HCT116 (cell line): ENCODE results near the gene IER5L. TPM values are rescaled to one million over a fixed set of nuclear protein-coding genes. Genes with fewer than 3 reads are reported as not detected.

Experiments
- ATAC-seq: fragments of 200-7000 bp; cut with Tn5 transposase; 2 replicates; pipeline ENCODE4 v1.9.1; 2020; ENCODE audit warnings: mild to moderate bottlenecking, moderate library complexity
- BruUV-seq: library from RNA; stranded (reverse); fragments of 400-500 nt; replicated peaks from 2 replicates; lab custom pipeline; 2021; lab: Mats Ljungman, UMichigan
- CTCF ChIA-PET: fragments of 300-600 bp; sonication (Branson Sonifier 250); formaldehyde crosslinking; loops from one replicate; lab custom pipeline; 2021; ENCODE audit warnings: antibody characterized with exemption; lab: Charles Lee
- POLR2A ChIA-PET: fragments of 300-600, 350-600 bp; sonication (Branson Sonifier 250); formaldehyde crosslinking; loops from one replicate; lab custom pipeline; 2021; ENCODE audit warnings: antibody characterized with exemption; lab: Charles Lee
- RAD21 ChIA-PET, 2 experiments: fragments of 300-600 bp; sonication (Branson Sonifier 250); formaldehyde crosslinking; loops; one replicate each; lab custom pipeline; 2023; ENCODE audit warnings: low total read pairs in 2 of 2; ENCODE audit not compliant: uncharacterized antibody in 2 of 2, unreplicated experiment in 2 of 2, low non-redundant PET in 1 of 2; lab: Charles Lee
- DNase-seq: peaks from one replicate; pipeline ENCODE4 v3.0.0-alpha.2; 2010; ENCODE audit warnings: low read depth, low spot score
- H2AFZ ChIP-seq: fragments of 200-600 bp; shearing (Covaris generic), sonication (generic); 2 replicates; pipeline ENCODE4 v1.6.1; 2017; ENCODE audit warnings: low read depth, mixed run types, mixed read lengths, antibody characterized with exemption, low read length; ENCODE audit not compliant: poor library complexity, severe bottlenecking
- H3K27ac ChIP-seq: 2 replicates; pipeline ENCODE4 v1.5.1; 2012; ENCODE audit warnings: low read depth, low read length
- H3K27me3 ChIP-seq: fragments of 200-600 bp; sonication (generic); 2 replicates; pipeline ENCODE4 v1.6.1; 2016; ENCODE audit warnings: mixed run types, low read length, mixed read lengths; ENCODE audit not compliant: insufficient read depth
- H3K36me3 ChIP-seq, 2 experiments: fragments of 200-500 bp in 1 of 2; fragments of 200-600 bp in 1 of 2; sonication (Bioruptor generic) in 1 of 2; sonication (generic) in 1 of 2; 2 replicates each; pipeline versions ENCODE4 v1.5.1 to v1.6.1; 2014 to 2016; ENCODE audit warnings: low read length in 2 of 2, inconsistent platforms in 1 of 2, mixed read lengths in 1 of 2, mixed run types in 1 of 2; ENCODE audit not compliant: insufficient read depth in 2 of 2, control insufficient read depth in 1 of 2
- H3K4me1 ChIP-seq, 2 experiments: fragments of 200-600 bp in 1 of 2; sonication (generic) in 1 of 2; 2 replicates each; pipeline versions ENCODE4 v1.5.1 to v1.6.1; 2012 to 2017; ENCODE audit warnings: low read length in 2 of 2, inconsistent platforms in 1 of 2, mild to moderate bottlenecking in 1 of 2, mixed read lengths in 1 of 2, mixed run types in 1 of 2, moderate library complexity in 1 of 2; ENCODE audit not compliant: insufficient read depth in 2 of 2, control insufficient read depth in 1 of 2
- H3K4me2 ChIP-seq: fragments of 200-600 bp; sonication (generic); 2 replicates; pipeline ENCODE4 v1.6.1; 2017; ENCODE audit warnings: mixed run types, low read length, mixed read lengths
- H3K4me3 ChIP-seq, 2 experiments: fragments of 200-600 bp in 1 of 2; sonication (generic) in 1 of 2; replicated peaks in 1 of 2; 2 replicates each; pipeline ENCODE4 v1.5.1; 2011 to 2016; ENCODE audit warnings: low read length in 2 of 2, control low read depth in 1 of 2, low read depth in 1 of 2, mild to moderate bottlenecking in 1 of 2, mixed read lengths in 1 of 2, mixed run types in 1 of 2
- H3K79me2 ChIP-seq: fragments of 200-600 bp; sonication (generic); 2 replicates; pipeline ENCODE4 v1.6.1; 2017; ENCODE audit warnings: mild to moderate bottlenecking, mixed run types, low read length, moderate library complexity, mixed read lengths; ENCODE audit not compliant: insufficient read depth
- H3K9ac ChIP-seq: fragments of 200-600 bp; sonication (generic); 2 replicates; pipeline ENCODE4 v1.6.1; 2016; ENCODE audit warnings: low read length, mixed read lengths
- H3K9me2 ChIP-seq: fragments of 200-600 bp; sonication (generic), shearing (Covaris generic); 2 replicates; pipeline ENCODE4 v1.6.1; 2017; ENCODE audit warnings: mixed run types, mild to moderate bottlenecking, moderate library complexity; ENCODE audit not compliant: insufficient read depth
- H3K9me3 ChIP-seq, 2 experiments: fragments of 200-500 bp in 1 of 2; fragments of 200-600 bp in 1 of 2; sonication (Bioruptor generic) in 1 of 2; sonication (generic) in 1 of 2; 2 replicates each; pipeline ENCODE4 v1.6.1; 2014 to 2017; ENCODE audit warnings: low read length in 2 of 2, mixed read lengths in 2 of 2, inconsistent platforms in 1 of 2, low read depth in 1 of 2, mild to moderate bottlenecking in 1 of 2, mixed run types in 1 of 2, moderate library complexity in 1 of 2; ENCODE audit not compliant: control insufficient read depth in 1 of 2, insufficient read depth in 1 of 2
- H4K20me1 ChIP-seq: fragments of 200-600 bp; sonication (generic), shearing (Covaris generic); 2 replicates; pipeline ENCODE4 v1.6.1; 2017; ENCODE audit warnings: mixed run types, mild to moderate bottlenecking, moderate library complexity; ENCODE audit not compliant: insufficient read depth
- ATF3 ChIP-seq: IDR thresholded peaks from 2 replicates; pipeline ENCODE4 v1.6.1; 2012
- CTCF ChIP-seq, 3 experiments: fragments of 200-600 bp in 1 of 3; sonication (generic) in 1 of 3; IDR thresholded peaks in 2 of 3; conservative IDR thresholded peaks in 1 of 3; 2 replicates each; pipeline ENCODE4 v1.5.1; 2012 to 2017; ENCODE audit warnings: low read depth in 2 of 3, low read length in 2 of 3, antibody characterized with exemption in 1 of 3, borderline replicate concordance in 1 of 3, control low read depth in 1 of 3, mild to moderate bottlenecking in 1 of 3, mixed read lengths in 1 of 3, mixed run types in 1 of 3, moderate library complexity in 1 of 3; ENCODE audit not compliant: insufficient read depth in 1 of 3
- ELF1 ChIP-seq: IDR thresholded peaks from 2 replicates; pipeline ENCODE4 v1.6.1; 2012; ENCODE audit warnings: low read depth, borderline replicate concordance
- FOSL1 ChIP-seq: IDR thresholded peaks from 2 replicates; pipeline ENCODE4 v1.6.1; 2012; ENCODE audit warnings: low read depth
- JUND ChIP-seq: IDR thresholded peaks from 2 replicates; pipeline ENCODE4 v1.6.1; 2012
- MAX ChIP-seq: IDR thresholded peaks from 2 replicates; pipeline ENCODE4 v1.6.1; 2012
- POLR2AphosphoS5 ChIP-seq: IDR thresholded peaks from 2 replicates; pipeline ENCODE4 v1.6.1; 2011; ENCODE audit warnings: mild to moderate bottlenecking, low read depth, low read length, moderate library complexity
- REST ChIP-seq: IDR thresholded peaks from 2 replicates; pipeline ENCODE4 v1.6.1; 2012; ENCODE audit warnings: low read depth
- SP1 ChIP-seq: IDR thresholded peaks from 2 replicates; pipeline ENCODE4 v1.6.1; 2012; ENCODE audit warnings: low read depth
- ZBTB33 ChIP-seq: IDR thresholded peaks from 2 replicates; pipeline ENCODE4 v1.6.1; 2011; ENCODE audit warnings: mild to moderate bottlenecking, low read length, moderate library complexity; ENCODE audit not compliant: insufficient replicate concordance; ENCODE audit errors: extremely low read depth
- ZFX ChIP-seq: fragments of 450-650 bp; IDR thresholded peaks from 2 replicates; pipeline ENCODE4 v1.6.1; 2017
- intact Hi-C: fragments of 100-400 bp; cut with micrococcal nuclease; formaldehyde crosslinking; loops from 2 replicates; pipeline ENCODE4 v1.10.0; 2022
- total RNA-seq: library from RNA; stranded (reverse); gene quantifications from one replicate; pipeline ENCODE4 v1.2.1, GENCODE V29; 2021; ENCODE audit not compliant: unreplicated experiment

IER5L gene
- total RNA-seq, 1 experiment from 2014 or later, result 195 TPM

- Histone ChIP-seq H3K9me2 (no peaks in the 10 kb centered on the region), H3K27ac (no peak overlapping the region), H3K9me3 (no peaks in the 10 kb centered on the region), H3K27me3 (no peaks in the 10 kb centered on the region), H3K9ac (no peak overlapping the region), H3K79me2 (no peaks in the 10 kb centered on the region), H3K36me3 (no peaks in the 10 kb centered on the region), H3K4me2 (no peak overlapping the region), H2AFZ (no peak overlapping the region), H3K4me1 (peaks cover 23 to 33% of the 10 kb centered on the region in 2 experiments), H4K20me1 (no peaks in the 10 kb centered on the region), H3K4me3 (no peak overlapping the region)
- ChIA-PET CTCF (interaction anchor here (1.1 kb wide), 1 partner anchor 18 kb away, joined by 3 read pairs; no protein-coding TSS in a partner anchor), POLR2A (interaction anchor here (1.2 to 1.3 kb wide), 2 partner anchors 13 to 17 kb away, joined by 4 to 5 read pairs; partner anchors contain the start of gene IER5L), RAD21 (interaction anchor here in 1 of 2 experiments (0.6 kb wide), 1 partner anchor 406 kb away, joined by 4 read pairs; no protein-coding TSS in a partner anchor)
- no peak for ATAC-seq
- TF ChIP-seq ATF3 (no peak), MAX (no peak), SP1 (no peak), POLR2AphosphoS5 (no peak), ELF1 (no peak), FOSL1 (no peak), REST (no peak), ZBTB33 (no peak), ZFX (no peak), JUND (no peak), CTCF (IDR thresholded peaks at IDR 0.05 in 2 of 3, conservative IDR thresholded peaks at IDR 0.05 in 1 of 3; ENCODE audit: borderline replicate concordance in 1 of 3, insufficient read depth in 1 of 3, low read depth in 2 of 3, low read length in 2 of 3) (no peak)
- intact Hi-C loops, result no loop called here
- DNase-seq, result no peak
- BruUV-seq, result no TSS peak
Measured at GRCh38 chr9:129160712-129161533, 17.1 kb downstream of the IER5L start.
